ENCODE results near the gene DCLRE1B. TPM values are rescaled to one million over a fixed set of nuclear protein-coding genes. Genes with fewer than 3 reads are reported as not detected.

Gene DCLRE1B
- total RNA-seq, 1 donor from 2014 or later: 7.8 TPM

- peak; percentile 89 for FAIRE-seq
Measured at GRCh38 chr1:113871597-113872113, 33.5 kb upstream of the DCLRE1B start, which contains the start of gene PTPN22. Gene PTPN22 (minus strand): TSS chr1:113871712.

GRCh38 chr1:113872219-113872935 lies 32.7 kb upstream of the DCLRE1B start:
- Mint-ChIP-seq H3K27ac (ENCODE audit: unreplicated experiment) (peak overlapping the region; percentile 23), H3K4me3 (ENCODE audit: unreplicated experiment) (no peak overlapping the region), H3K4me1 (ENCODE audit: low read depth, unreplicated experiment) (peaks cover 13% of the 10 kb centered on the region), H3K27me3 (ENCODE audit: low read depth, unreplicated experiment) (peaks cover 3% of the 10 kb centered on the region), H3K9me3 (ENCODE audit: unreplicated experiment) (no peaks in the 10 kb centered on the region), H3K36me3 (ENCODE audit: low read depth, unreplicated experiment) (no peaks in the 10 kb centered on the region)
- no peaks in the 10 kb centered on the region for H3K36me3 ChIP-seq (ENCODE audit: insufficient read depth, low read length)
- no peak overlapping the region for H3K27ac ChIP-seq (ENCODE audit: low read depth, low read length)
- DNase-seq (ENCODE audit: low read depth) (no peak), FAIRE-seq (no peak)
- no peaks in the 10 kb centered on the region for H3K9me3 ChIP-seq (ENCODE audit: insufficient read depth, low read depth, low read length)
- no peaks in the 10 kb centered on the region for H4K20me1 ChIP-seq (ENCODE audit: insufficient read depth, low read length)
- H3K4me1 ChIP-seq (ENCODE audit: insufficient read depth, low read length): peaks cover 16% of the 10 kb centered on the region
- H3K27me3 ChIP-seq (ENCODE audit: insufficient read depth, low read length): no peaks in the 10 kb centered on the region
- no peaks in the 10 kb centered on the region for H3K79me2 ChIP-seq (ENCODE audit: insufficient read depth, low read length)
- TF ChIP-seq CTCF (IDR thresholded peaks at IDR 0.05; ENCODE audit: insufficient read depth, low read depth, low read length): no peak
- no peak for TF ChIP-seq EZH2 (IDR thresholded peaks at IDR 0.05; ENCODE audit: insufficient read depth, low read length)
- no peak overlapping the region for H3K4me2 ChIP-seq (ENCODE audit: low read length)
- H2AFZ ChIP-seq (ENCODE audit: low read depth, low read length): no peak overlapping the region
- no peak overlapping the region for H3K4me3 ChIP-seq (ENCODE audit: insufficient read depth, low read depth, low read length)
- H3K9ac ChIP-seq (ENCODE audit: low read length): no peak overlapping the region

More at GRCh38 chr1:113871597-113872113, 33.5 kb upstream of the DCLRE1B start, which contains the start of gene PTPN22:
- Mint-ChIP-seq H3K4me3 (ENCODE audit: unreplicated experiment) (peak within 1 kb of the TSS; percentile 65), H3K36me3 (ENCODE audit: low read depth, unreplicated experiment) (no peaks in the 10 kb centered on the region), H3K27ac (ENCODE audit: unreplicated experiment) (peak within 1 kb of the TSS; percentile 23), H3K27me3 (ENCODE audit: low read depth, unreplicated experiment) (peaks cover 3% of the 10 kb centered on the region), H3K4me1 (ENCODE audit: low read depth, unreplicated experiment) (peaks cover 13% of the 10 kb centered on the region), H3K9me3 (ENCODE audit: unreplicated experiment) (no peaks in the 10 kb centered on the region)
- Histone ChIP-seq H3K27ac (ENCODE audit: low read depth, low read length) (no peak within 1 kb of the TSS), H3K4me3 (ENCODE audit: insufficient read depth, low read depth, low read length) (no peak within 1 kb of the TSS), H3K4me1 (ENCODE audit: insufficient read depth, low read length) (peaks cover 16% of the 10 kb centered on the region), H3K4me2 (ENCODE audit: low read length) (peak within 1 kb of the TSS; percentile 68), H3K79me2 (ENCODE audit: insufficient read depth, low read length) (no peaks in the 10 kb centered on the region), H3K9ac (ENCODE audit: low read length) (no peak within 1 kb of the TSS), H4K20me1 (ENCODE audit: insufficient read depth, low read length) (no peaks in the 10 kb centered on the region), H3K9me3 (ENCODE audit: insufficient read depth, low read depth, low read length) (no peaks in the 10 kb centered on the region), H3K27me3 (ENCODE audit: insufficient read depth, low read length) (no peaks in the 10 kb centered on the region), H3K36me3 (ENCODE audit: insufficient read depth, low read length) (no peaks in the 10 kb centered on the region), H2AFZ (ENCODE audit: low read depth, low read length) (peak within 1 kb of the TSS; percentile 38)
- TF ChIP-seq EZH2 (IDR thresholded peaks at IDR 0.05; ENCODE audit: insufficient read depth, low read length) (no peak), CTCF (IDR thresholded peaks at IDR 0.05; ENCODE audit: insufficient read depth, low read depth, low read length) (no peak)
- peak; percentile 91 for DNase-seq (ENCODE audit: low read depth)

All from astrocyte (in vitro differentiated cells and primary cell).